Gastroesophageal sphincter (tissue), 4 donors: ENCODE data around the gene LYZL6. TPM values are rescaled to one million over a fixed set of nuclear protein-coding genes. Genes with fewer than 3 reads are reported as not detected.
"Not testable (repeated sequence)": the region's sequence is repeated elsewhere in the genome, so short reads cannot be mapped to it uniquely, and the experiment has no call there.

ENCODE experiments used
- ATAC-seq: fragments of 150-250 bp; one replicate; pipeline ENCODE4 v1.9.1; 2016; ENCODE audit warnings: mild to moderate bottlenecking, moderate library complexity
- H3K27ac ChIP-seq, 4 donors: fragments of 200-600 bp; sonication (generic) in 3 of 4; 1 replicate in 3 of 4; 2 replicates in 1 of 4; pipeline ENCODE4 v1.5.1; 2016 to 2019
- H3K27me3 ChIP-seq: fragments of 200-600 bp; sonication (generic); one replicate; pipeline ENCODE4 v1.5.1; 2019
- H3K36me3 ChIP-seq, 2 donors: fragments of 200-600 bp; sonication (generic); one replicate each; pipeline ENCODE4 v1.5.1; 2019; ENCODE audit warnings: control low read depth in 1 of 2
- H3K4me1 ChIP-seq, 3 donors: fragments of 200-600 bp; sonication (generic); 1 replicate in 2 of 3; 2 replicates in 1 of 3; pipeline ENCODE4 v1.5.1; 2016 to 2019; ENCODE audit warnings: control low read depth in 2 of 3
- H3K4me3 ChIP-seq, 2 donors: fragments of 200-600 bp; sonication (generic); one replicate each; pipeline ENCODE4 v1.5.1; 2019; ENCODE audit warnings: mild to moderate bottlenecking in 1 of 2, moderate library complexity in 1 of 2
- H3K9me3 ChIP-seq, 3 donors: fragments of 200-600 bp; sonication (generic); one replicate each; pipeline ENCODE4 v1.5.1; 2017 to 2019; ENCODE audit warnings: control low read depth in 2 of 3
- CTCF ChIP-seq, 4 experiments: fragments of 200-600 bp in 2 of 4; fragments of 450-650 bp in 2 of 4; sonication (generic) in 1 of 4; IDR thresholded peaks; one replicate each; pipeline ENCODE4 v1.5.1; 2017 to 2019; ENCODE audit warnings: antibody characterized with exemption in 4 of 4, mild to moderate bottlenecking in 2 of 4, moderate library complexity in 2 of 4
- EP300 ChIP-seq: sonication (generic); formaldehyde crosslinking; IDR thresholded peaks from one replicate; pipeline ENCODE4 v1.6.1; 2017; ENCODE audit warnings: antibody characterized with exemption, mild to moderate bottlenecking
- POLR2A ChIP-seq, 2 donors: fragments of 450-650 bp; IDR thresholded peaks; one replicate each; pipeline ENCODE4 v1.6.1; 2017; ENCODE audit warnings: antibody characterized with exemption in 2 of 2, mild to moderate bottlenecking in 2 of 2, moderate library complexity in 1 of 2
- POLR2AphosphoS5 ChIP-seq: sonication (generic); formaldehyde crosslinking; IDR thresholded peaks from one replicate; pipeline ENCODE4 v1.6.1; 2017; ENCODE audit warnings: antibody characterized with exemption
- WGBS, 2 donors: methylation state at CpG; one replicate each; pipeline ENCODE4 v1.1.5; 2018; ENCODE audit warnings: low coverage in 1 of 2; 5-methylcytosine and 5-hydroxymethylcytosine counted together
- total RNA-seq, 4 donors: library from RNA; depleted of rRNA; stranded (reverse); fragments of >200 nt; gene quantifications; one replicate each; pipeline ENCODE4 v1.1.0, GENCODE V29; 2016

Gene LYZL6
- total RNA-seq, 4 donors from 2014 or later = not detected

- Histone ChIP-seq H3K9me3 (no peaks in the 10 kb centered on the region), H3K4me1 (no peaks in the 10 kb centered on the region), H3K27ac (no peak overlapping the region), H3K4me3 (no peak overlapping the region), H3K36me3 (no peaks in the 10 kb centered on the region), H3K27me3 (peaks cover 10% of the 10 kb centered on the region)
- ATAC-seq = no peak
- TF ChIP-seq EP300 (no peak), CTCF (IDR thresholded peaks at IDR 0.05) (no peak)
- WGBS, 2 donors = 49 to 67% methylated on average over 2 of the region's 3 CpGs
These were observed 5.9 kb upstream of the LYZL6 start for GRCh38 chr17:35949401-35949800.

- Histone ChIP-seq H3K9me3 (no peaks in the 10 kb centered on the region), H3K4me1 (no peaks in the 10 kb centered on the region), H3K4me3 (no peak overlapping the region), H3K27me3 (peaks cover 3% of the 10 kb centered on the region), H3K27ac (no peak overlapping the region), H3K36me3 (no peaks in the 10 kb centered on the region)
- WGBS, 2 donors = 86% methylated on average over 3 to 5 of the region's 7 CpGs
- ATAC-seq = no peak
- TF ChIP-seq POLR2A (IDR thresholded peaks at IDR 0.05) (no peak), CTCF (IDR thresholded peaks at IDR 0.05) (no peak), EP300 (no peak), POLR2AphosphoS5 (no peak)
These were observed 4.6 kb upstream of the LYZL6 start for GRCh38 chr17:35948092-35948491.

GRCh38 chr17:35947156-35947585 is 3.7 kb upstream of the LYZL6 start:
- 2 to 34% methylated on average over 7 to 12 of the region's 12 CpGs for WGBS, 2 donors
- peaks cover 3% of the 10 kb centered on the region for H3K27me3 ChIP-seq
- no peak for ATAC-seq
- H3K36me3 ChIP-seq = no peaks in the 10 kb centered on the region
- no peak overlapping the region for H3K4me3 ChIP-seq
- peak; percentile 45 to 68 (median 57) for TF ChIP-seq CTCF (IDR thresholded peaks at IDR 0.05)
- no peak for TF ChIP-seq POLR2A (IDR thresholded peaks at IDR 0.05)
- no peaks in the 10 kb centered on the region for H3K4me1 ChIP-seq
- no peak overlapping the region for H3K27ac ChIP-seq
- no peaks in the 10 kb centered on the region for H3K9me3 ChIP-seq

- WGBS, 2 donors = 63% methylated on average over 4 of the region's 4 CpGs; no CpG with 5 or more reads in 1 of the 2 donors
- Histone ChIP-seq H3K9me3 (no peaks in the 10 kb centered on the region), H3K4me3 (no peak overlapping the region), H3K4me1 (no peaks in the 10 kb centered on the region), H3K27me3 (peaks cover 3% of the 10 kb centered on the region), H3K36me3 (no peaks in the 10 kb centered on the region), H3K27ac (no peak overlapping the region)
- ATAC-seq = no peak
- no peak for TF ChIP-seq CTCF (IDR thresholded peaks at IDR 0.05)
- no peak for TF ChIP-seq POLR2A (IDR thresholded peaks at IDR 0.05)
- TF ChIP-seq EP300 = no peak
- TF ChIP-seq POLR2AphosphoS5 = no peak
These were observed 638 bp upstream of the LYZL6 start for GRCh38 chr17:35944151-35944550.

- no peaks in the 10 kb centered on the region for H3K36me3 ChIP-seq
- no peak overlapping the region for H3K27ac ChIP-seq
- WGBS, 2 donors = 45 to 58% methylated on average over 7 to 9 of the region's 9 CpGs
- peaks cover 3% of the 10 kb centered on the region for H3K27me3 ChIP-seq
- H3K9me3 ChIP-seq = no peaks in the 10 kb centered on the region
- no peak overlapping the region for H3K4me3 ChIP-seq
- H3K4me1 ChIP-seq = no peaks in the 10 kb centered on the region
- no peak for ATAC-seq
- TF ChIP-seq POLR2A (IDR thresholded peaks at IDR 0.05) = no peak
- TF ChIP-seq CTCF (IDR thresholded peaks at IDR 0.05) = no peak
- no peak for TF ChIP-seq EP300
- TF ChIP-seq POLR2AphosphoS5 = no peak
These were observed 826 bp downstream of the LYZL6 start for GRCh38 chr17:35942588-35943186.

GRCh38 chr17:35938492-35938891 is 5.0 kb downstream of the LYZL6 start:
- H3K36me3 ChIP-seq, H3K27ac ChIP-seq, H3K4me3 ChIP-seq, H3K9me3 ChIP-seq, ATAC-seq, H3K4me1 ChIP-seq, H3K27me3 ChIP-seq: not testable (repeated sequence)
- 100% methylated on average over 2 of the region's 3 CpGs; no CpG with 5 or more reads in 1 of the 2 donors for WGBS, 2 donors
